Measurements from ENCODE around the gene NEURL1B. TPM values are rescaled to one million over a fixed set of nuclear protein-coding genes. Genes with fewer than 3 reads are reported as not detected.
A peak's percentile ranks its signal among the peaks of the same experiment; 100 is the strongest.

The NEURL1B gene
- total and polyA plus RNA-seq, 2 experiments from 2014 or later: 0.65 to 5.8 TPM

- Histone ChIP-seq H3K4me3 (no peak overlapping the region), H4K20me1 (ENCODE audit: insufficient read depth, poor library complexity, severe bottlenecking) (no peaks in the 10 kb centered on the region), H3K9me3 (ENCODE audit: low read depth) (no peaks in the 10 kb centered on the region), H3K27me3 (no peaks in the 10 kb centered on the region), H3K27ac (no peak overlapping the region), H3K9me2 (replicated peaks; ENCODE audit: insufficient read depth) (no peaks in the 10 kb centered on the region), H3K79me2 (no peaks in the 10 kb centered on the region), H2AFZ (no peak overlapping the region), H3K36me3 (replicated peaks; ENCODE audit: insufficient read depth, low read depth) (no peaks in the 10 kb centered on the region), H3K4me2 (no peak overlapping the region), H3K4me1 (ENCODE audit: insufficient read depth) (peaks cover 24% of the 10 kb centered on the region)
- no peak for TF ChIP-seq EZH2 (IDR thresholded peaks at IDR 0.05; ENCODE audit: borderline replicate concordance)
- TF ChIP-seq CTCF (IDR thresholded peaks at IDR 0.05; ENCODE audit: poor library complexity): no peak
- no peak for TF ChIP-seq EZH2phosphoT487 (IDR thresholded peaks at IDR 0.05; ENCODE audit: low read depth, severe bottlenecking, unreplicated experiment)
- WGBS (ENCODE audit: low lambda C conversion rate, missing lambda C conversion rate): 78% methylated on average over 16 of the region's 16 CpGs
- DNase-seq (ENCODE audit: low spot score): peak; percentile 81
Measured at GRCh38 chr5:172730981-172731679, 90.1 kb downstream of the NEURL1B start.

DNA sequence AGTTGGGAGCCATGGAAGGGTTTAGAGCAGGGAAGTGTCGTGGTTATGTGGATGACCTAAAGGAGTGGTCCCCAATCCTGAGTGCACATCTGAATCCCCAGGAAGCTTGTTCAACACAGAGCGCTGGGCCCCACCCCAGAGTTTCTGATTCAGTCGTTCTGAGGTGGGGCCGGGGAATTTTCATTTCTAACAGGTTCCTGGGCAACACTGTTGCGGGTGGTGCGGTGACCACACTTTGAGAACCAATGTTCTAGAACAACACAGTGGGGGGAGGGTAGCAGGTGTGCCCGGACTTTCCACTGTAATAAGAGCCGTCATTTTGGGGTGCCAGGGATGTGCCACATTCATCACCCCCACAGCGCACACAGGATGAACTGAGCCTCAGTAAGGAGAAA, 90.6 kb downstream of the NEURL1B start:
- 92% methylated on average over 9 of the region's 9 CpGs for WGBS (ENCODE audit: low lambda C conversion rate, missing lambda C conversion rate)
- no peak overlapping the region for H3K27ac ChIP-seq

DNA sequence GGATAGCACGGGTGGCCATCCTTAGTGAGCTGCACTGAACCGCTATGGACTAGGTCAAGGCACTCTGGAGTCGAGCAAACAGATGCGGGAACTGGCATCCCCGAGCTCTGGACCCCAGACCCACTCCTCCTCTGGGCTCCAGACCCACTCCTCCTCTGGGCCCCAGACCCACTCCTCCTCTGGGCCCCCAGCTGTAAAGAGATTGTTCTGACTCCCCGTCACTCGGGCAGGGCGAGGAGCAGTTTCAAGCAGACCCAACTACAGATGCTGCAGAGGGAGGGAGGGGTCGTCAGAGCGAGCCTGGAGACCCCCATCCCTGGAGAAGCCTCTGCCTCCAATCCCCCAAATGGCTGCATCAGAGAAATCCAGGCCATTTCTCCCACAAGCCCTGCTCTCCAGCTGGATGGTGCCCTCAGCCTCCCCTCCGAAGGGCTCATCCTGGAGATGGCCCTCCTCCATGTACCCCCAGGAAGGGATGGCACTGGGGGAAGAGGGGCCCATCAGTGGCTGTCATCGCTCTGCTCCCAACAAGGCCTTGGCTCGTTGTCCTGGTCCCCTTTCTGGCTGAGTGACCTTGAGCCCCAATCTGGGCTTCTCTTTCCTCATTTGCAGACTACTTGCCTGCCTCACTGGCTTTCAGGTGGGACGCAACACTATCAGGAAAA, 91.3 kb downstream of the NEURL1B start:
- no peak for DNase-seq (ENCODE audit: low spot score)
- Histone ChIP-seq H4K20me1 (ENCODE audit: insufficient read depth, poor library complexity, severe bottlenecking) (no peaks in the 10 kb centered on the region), H3K9me3 (ENCODE audit: low read depth) (no peaks in the 10 kb centered on the region), H3K79me2 (no peaks in the 10 kb centered on the region), H2AFZ (no peak overlapping the region), H3K9me2 (replicated peaks; ENCODE audit: insufficient read depth) (no peaks in the 10 kb centered on the region), H3K4me2 (no peak overlapping the region), H3K27me3 (no peaks in the 10 kb centered on the region), H3K4me1 (ENCODE audit: insufficient read depth) (peaks cover 35% of the 10 kb centered on the region), H3K36me3 (replicated peaks; ENCODE audit: insufficient read depth, low read depth) (no peaks in the 10 kb centered on the region), H3K27ac (peak overlapping the region; percentile 97), H3K4me3 (no peak overlapping the region)
- no peak for TF ChIP-seq EZH2 (IDR thresholded peaks at IDR 0.05; ENCODE audit: borderline replicate concordance)
- TF ChIP-seq CTCF (IDR thresholded peaks at IDR 0.05; ENCODE audit: poor library complexity): no peak
- TF ChIP-seq EZH2phosphoT487 (IDR thresholded peaks at IDR 0.05; ENCODE audit: low read depth, severe bottlenecking, unreplicated experiment): no peak
- WGBS (ENCODE audit: low lambda C conversion rate, missing lambda C conversion rate): 93% methylated on average over 14 of the region's 14 CpGs

More for the DNA sequence above, 90.6 kb downstream of the NEURL1B start:
- Histone ChIP-seq H3K36me3 (replicated peaks; ENCODE audit: insufficient read depth, low read depth) (no peaks in the 10 kb centered on the region), H3K4me2 (no peak overlapping the region), H3K4me1 (ENCODE audit: insufficient read depth) (peaks cover 29% of the 10 kb centered on the region), H4K20me1 (ENCODE audit: insufficient read depth, poor library complexity, severe bottlenecking) (no peaks in the 10 kb centered on the region), H3K27me3 (no peaks in the 10 kb centered on the region), H2AFZ (no peak overlapping the region), H3K9me2 (replicated peaks; ENCODE audit: insufficient read depth) (no peaks in the 10 kb centered on the region), H3K9me3 (ENCODE audit: low read depth) (no peaks in the 10 kb centered on the region), H3K4me3 (no peak overlapping the region), H3K79me2 (no peaks in the 10 kb centered on the region)
- TF ChIP-seq EZH2phosphoT487 (IDR thresholded peaks at IDR 0.05; ENCODE audit: low read depth, severe bottlenecking, unreplicated experiment): no peak
- no peak for TF ChIP-seq EZH2 (IDR thresholded peaks at IDR 0.05; ENCODE audit: borderline replicate concordance)
- no peak for TF ChIP-seq CTCF (IDR thresholded peaks at IDR 0.05; ENCODE audit: poor library complexity)
- no peak for DNase-seq (ENCODE audit: low spot score)

All from hepatocyte (in vitro differentiated cells).